ENCODE results near the gene RHOBTB1.

DNA sequence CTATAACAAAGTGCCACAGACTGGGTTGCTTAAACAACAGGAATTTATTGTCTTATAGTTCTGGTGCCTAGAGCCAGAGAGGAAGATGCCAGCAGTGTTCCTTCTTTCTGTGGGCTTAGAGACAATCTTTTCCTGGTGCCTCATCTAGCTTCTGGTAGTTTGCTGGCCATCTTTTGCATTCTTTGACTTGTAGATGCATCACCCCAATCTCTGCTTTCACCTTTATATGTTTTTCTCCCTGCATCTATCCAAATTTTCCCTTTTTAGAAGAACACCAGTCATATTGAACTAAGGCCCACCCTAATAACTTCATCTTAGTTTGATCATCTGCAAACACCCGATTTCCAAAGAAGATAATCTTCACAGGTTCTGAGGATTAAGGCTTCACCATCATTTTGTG is 98.9 kb downstream of the RHOBTB1 start:
- TF ChIP-seq, protein P1, sequence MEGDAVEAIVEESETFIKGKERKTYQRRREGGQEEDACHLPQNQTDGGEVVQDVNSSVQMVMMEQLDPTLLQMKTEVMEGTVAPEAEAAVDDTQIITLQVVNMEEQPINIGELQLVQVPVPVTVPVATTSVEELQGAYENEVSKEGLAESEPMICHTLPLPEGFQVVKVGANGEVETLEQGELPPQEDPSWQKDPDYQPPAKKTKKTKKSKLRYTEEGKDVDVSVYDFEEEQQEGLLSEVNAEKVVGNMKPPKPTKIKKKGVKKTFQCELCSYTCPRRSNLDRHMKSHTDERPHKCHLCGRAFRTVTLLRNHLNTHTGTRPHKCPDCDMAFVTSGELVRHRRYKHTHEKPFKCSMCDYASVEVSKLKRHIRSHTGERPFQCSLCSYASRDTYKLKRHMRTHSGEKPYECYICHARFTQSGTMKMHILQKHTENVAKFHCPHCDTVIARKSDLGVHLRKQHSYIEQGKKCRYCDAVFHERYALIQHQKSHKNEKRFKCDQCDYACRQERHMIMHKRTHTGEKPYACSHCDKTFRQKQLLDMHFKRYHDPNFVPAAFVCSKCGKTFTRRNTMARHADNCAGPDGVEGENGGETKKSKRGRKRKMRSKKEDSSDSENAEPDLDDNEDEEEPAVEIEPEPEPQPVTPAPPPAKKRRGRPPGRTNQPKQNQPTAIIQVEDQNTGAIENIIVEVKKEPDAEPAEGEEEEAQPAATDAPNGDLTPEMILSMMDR (IDR thresholded peaks at IDR 0.05), result no peak
- TF ChIP-seq POLR2A (IDR thresholded peaks at IDR 0.05), result no peak
